Measurements from ENCODE around the gene UBL4A. TPM values are rescaled to one million over a fixed set of nuclear protein-coding genes. Genes with fewer than 3 reads are reported as not detected.
"Not testable (repeated sequence)": the region's sequence is repeated elsewhere in the genome, so short reads cannot be mapped to it uniquely, and the experiment has no call there.

The UBL4A gene
- total RNA-seq, 1 experiment from 2014 or later: 109 TPM

GRCh38 chrX:154512879-154513553, 26.6 kb upstream of the UBL4A start:
- in situ Hi-C loops (cut with HindIII; ENCODE audit: low pct_unique_long_range_greater_than_20kb, low sequenced_read_pairs): no loop called here
- DNase-seq (ENCODE audit: low read depth): no peak

GRCh38 chrX:154511761-154512160, 25.3 kb upstream of the UBL4A start:
- DNase-seq (ENCODE audit: low read depth): no peak
- in situ Hi-C loops (cut with HindIII; ENCODE audit: low pct_unique_long_range_greater_than_20kb, low sequenced_read_pairs): no loop called here

GRCh38 chrX:154509455-154509854, 23.0 kb upstream of the UBL4A start:
- DNase-seq (ENCODE audit: low read depth): no peak
- in situ Hi-C loops (cut with HindIII; ENCODE audit: low pct_unique_long_range_greater_than_20kb, low sequenced_read_pairs): no loop called here

DNA sequence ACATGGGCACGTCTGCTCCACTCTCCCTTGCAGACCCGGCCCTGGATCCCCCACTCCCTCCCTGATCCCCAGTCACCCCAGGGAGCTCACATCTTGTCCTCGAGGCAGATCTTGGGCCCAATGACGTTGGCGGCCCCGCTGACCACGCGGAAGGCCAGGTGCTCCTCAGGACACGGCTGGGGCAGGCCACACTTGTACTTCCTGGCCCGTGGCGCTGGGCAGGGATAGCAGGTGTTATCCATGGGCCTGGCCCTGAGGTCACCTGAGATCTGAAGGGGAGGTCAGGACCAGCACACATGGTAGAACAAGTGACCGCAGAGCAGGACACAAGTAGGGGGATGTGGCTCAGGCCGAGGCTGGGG, 21.9 kb upstream of the UBL4A start:
- in situ Hi-C loops (cut with HindIII; ENCODE audit: low pct_unique_long_range_greater_than_20kb, low sequenced_read_pairs): no loop called here
- DNase-seq (ENCODE audit: low read depth): no peak

DNA sequence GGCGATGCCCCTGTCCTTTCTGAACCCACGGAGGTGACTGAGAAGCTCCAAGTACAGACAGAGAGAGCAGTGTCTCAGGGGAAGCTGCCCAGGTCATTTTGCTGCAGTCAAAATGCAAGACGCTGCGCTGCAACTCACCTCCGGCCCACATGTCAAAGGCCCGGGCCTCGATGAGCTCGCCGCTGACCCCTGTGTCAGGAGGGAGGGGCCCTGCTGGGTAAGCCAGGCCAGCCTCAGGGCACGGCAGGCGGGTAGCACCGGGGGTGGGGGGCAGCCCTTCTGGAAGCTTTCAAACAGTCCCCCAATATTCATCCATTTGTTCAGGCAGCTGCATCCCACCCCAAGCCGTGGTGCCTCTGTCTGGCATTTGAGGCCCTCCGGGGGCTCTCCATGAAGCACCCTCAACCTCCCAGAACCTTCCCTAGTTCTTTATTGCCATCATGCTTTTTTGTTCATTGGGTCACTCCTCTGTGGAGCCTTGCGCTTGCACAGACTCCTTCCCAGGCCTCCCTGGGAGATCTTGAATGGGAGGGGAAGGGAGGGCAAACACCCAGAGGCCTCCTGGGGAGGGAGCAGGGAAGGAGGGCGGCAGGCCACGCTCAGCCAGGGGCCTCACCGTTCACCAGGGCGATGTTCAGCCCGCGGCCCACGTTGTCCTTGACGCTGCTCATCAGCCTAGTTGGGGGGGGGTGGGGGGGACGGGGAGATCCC, 21.4 kb upstream of the UBL4A start:
- in situ Hi-C loops (cut with HindIII; ENCODE audit: low pct_unique_long_range_greater_than_20kb, low sequenced_read_pairs): no loop called here
- no peak for DNase-seq (ENCODE audit: low read depth)

DNA sequence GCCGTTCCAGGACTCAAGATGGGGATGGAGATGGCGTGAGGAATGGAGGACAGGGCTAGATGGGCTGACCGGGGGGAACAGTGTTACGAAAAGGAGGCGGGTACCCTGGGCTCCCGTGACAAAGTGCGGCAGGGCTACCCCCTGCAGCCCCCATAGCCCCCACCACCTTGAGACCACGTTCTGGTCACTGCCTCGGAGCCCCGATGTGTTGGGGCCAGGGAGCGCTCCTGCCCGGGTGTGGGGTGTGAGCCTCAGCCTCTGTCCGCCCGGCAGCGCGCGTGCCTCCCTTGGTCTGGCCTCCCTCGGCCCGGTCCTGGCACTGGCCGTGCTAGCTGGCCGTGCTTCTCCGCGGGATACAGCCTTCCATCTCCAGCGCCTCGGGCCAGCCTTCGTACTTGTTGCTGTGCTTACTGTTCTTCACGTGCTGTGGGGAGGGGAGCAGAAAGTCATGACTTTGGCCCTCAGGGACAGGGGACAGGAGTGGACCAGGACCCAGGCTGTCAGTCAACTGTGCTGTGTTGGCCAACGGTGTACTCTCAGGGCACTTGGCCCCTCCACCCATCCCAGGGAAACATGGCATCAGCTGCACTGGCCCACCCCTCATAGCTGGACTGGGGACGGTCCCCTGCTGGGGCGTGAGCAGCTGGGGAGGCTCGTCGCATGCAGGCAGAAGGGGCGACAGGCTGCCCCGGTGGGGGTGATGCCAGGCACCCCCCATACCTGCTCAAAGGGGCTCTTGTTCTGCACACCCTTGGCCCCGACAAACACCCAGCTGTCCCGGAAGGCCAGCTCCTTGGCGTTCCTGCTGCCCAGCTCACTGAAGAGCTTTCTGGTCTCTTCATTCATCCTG, 20.3 kb upstream of the UBL4A start:
- in situ Hi-C loops (cut with HindIII; ENCODE audit: low pct_unique_long_range_greater_than_20kb, low sequenced_read_pairs): no loop called here
- no peak for DNase-seq (ENCODE audit: low read depth)

GRCh38 chrX:154505734-154506133, 19.3 kb upstream of the UBL4A start:
- in situ Hi-C loops (cut with HindIII; ENCODE audit: low pct_unique_long_range_greater_than_20kb, low sequenced_read_pairs): no loop called here

DNA sequence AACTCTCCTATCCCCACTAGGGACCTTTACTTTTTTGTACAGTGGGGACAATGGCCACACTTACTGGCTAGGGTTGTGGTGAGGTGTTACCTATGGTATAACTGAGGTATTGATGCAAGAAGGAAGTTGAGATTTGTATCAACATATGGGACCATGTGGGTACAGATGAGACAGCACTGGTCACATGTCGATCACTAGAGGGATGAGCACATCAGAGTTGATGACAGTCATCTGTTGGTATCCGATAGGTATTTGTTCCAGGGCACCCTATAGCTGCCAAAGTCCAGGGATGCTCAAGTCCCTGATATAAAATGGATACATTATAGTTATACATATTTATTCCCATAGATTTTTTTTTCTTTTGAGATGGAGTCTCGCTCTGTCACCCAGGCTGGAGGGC, 16.6 kb upstream of the UBL4A start:
- DNase-seq (ENCODE audit: low read depth): no peak
- in situ Hi-C loops (cut with HindIII; ENCODE audit: low pct_unique_long_range_greater_than_20kb, low sequenced_read_pairs): no loop called here

More at GRCh38 chrX:154505734-154506133, 19.3 kb upstream of the UBL4A start:
- no peak for DNase-seq (ENCODE audit: low read depth)

GRCh38 chrX:154502098-154502497, 15.7 kb upstream of the UBL4A start:
- DNase-seq (ENCODE audit: low read depth): no peak
- in situ Hi-C loops (cut with HindIII; ENCODE audit: low pct_unique_long_range_greater_than_20kb, low sequenced_read_pairs): no loop called here

GRCh38 chrX:154501423-154501822, 15.0 kb upstream of the UBL4A start:
- in situ Hi-C loops (cut with HindIII; ENCODE audit: low pct_unique_long_range_greater_than_20kb, low sequenced_read_pairs): not testable (repeated sequence)

DNA sequence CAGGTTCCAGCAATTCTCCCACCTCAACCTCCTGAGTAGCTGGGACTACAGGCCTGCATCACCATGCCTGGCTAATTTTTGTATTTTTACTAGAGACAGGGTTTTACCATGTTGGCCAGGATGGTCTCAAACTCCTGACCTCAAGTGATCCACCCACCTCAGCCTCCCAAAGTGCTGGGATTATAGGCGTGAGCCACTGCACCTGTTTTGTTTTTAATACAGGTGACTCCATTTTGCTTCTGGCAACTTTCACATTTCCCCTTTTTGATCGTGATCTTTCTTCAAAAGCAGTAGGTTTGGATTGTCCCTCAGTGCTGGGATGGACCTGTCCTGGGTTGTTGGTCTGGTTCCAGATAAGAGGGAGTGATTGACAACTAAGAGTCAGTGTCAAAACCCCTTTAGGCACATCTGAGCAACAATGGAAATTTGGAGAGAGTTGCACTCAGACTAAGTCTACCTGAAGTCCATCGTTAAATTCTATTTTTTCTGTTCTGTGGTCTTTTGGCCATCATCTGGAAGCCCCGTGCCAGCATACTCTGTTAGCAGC, 10.2 kb upstream of the UBL4A start:
- in situ Hi-C loops (cut with HindIII; ENCODE audit: low pct_unique_long_range_greater_than_20kb, low sequenced_read_pairs); DNase-seq (ENCODE audit: low read depth): not testable (repeated sequence)

More at GRCh38 chrX:154501423-154501822, 15.0 kb upstream of the UBL4A start:
- DNase-seq (ENCODE audit: low read depth): not testable (repeated sequence)

DNA sequence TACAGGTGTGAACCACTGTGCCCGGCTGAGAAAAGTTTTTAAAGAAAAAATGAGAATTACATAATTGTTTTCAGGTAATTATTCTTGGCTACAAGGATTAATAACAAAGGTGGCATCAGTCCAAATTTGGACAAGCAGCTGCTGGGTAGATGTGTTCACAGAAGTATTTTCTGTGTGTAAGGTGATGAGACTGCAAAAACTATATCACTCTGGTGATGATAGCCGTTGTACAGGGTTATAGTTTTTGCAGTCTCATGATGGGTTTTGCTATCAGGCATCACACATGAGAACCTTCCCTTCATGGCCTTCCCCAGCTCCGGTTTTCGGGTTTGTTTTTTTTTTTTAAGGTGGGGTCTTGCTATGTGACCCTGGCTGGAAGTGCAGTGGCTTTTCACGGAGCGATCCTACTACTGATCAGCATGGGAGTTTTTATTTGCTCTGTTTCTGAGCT, 9.1 kb upstream of the UBL4A start:
- in situ Hi-C loops (cut with HindIII; ENCODE audit: low pct_unique_long_range_greater_than_20kb, low sequenced_read_pairs): no loop called here
- no peak for DNase-seq (ENCODE audit: low read depth)

DNA sequence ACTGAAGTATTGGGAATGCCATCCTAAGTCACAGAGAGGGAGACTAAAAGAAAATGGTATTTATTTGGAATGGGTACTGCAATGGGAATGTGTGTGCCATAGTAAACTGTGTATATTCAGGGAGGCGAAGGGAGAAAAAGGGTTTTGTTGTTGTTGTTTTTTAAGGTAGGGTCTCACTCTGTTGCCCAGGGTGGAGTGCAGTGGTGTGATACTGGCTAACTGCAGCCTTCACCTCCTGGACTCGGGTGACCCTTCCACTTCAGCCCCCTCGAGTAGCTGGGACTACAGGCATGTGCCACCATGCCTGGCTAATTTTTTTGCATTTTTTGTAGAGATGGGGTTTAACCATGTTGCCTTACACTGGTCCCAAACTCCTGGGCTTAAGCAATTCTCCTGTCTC, 8.3 kb upstream of the UBL4A start:
- DNase-seq (ENCODE audit: low read depth): no peak
- in situ Hi-C loops (cut with HindIII; ENCODE audit: low pct_unique_long_range_greater_than_20kb, low sequenced_read_pairs): no loop called here

- peak; percentile 82 for DNase-seq (ENCODE audit: low read depth)
- in situ Hi-C loops (cut with HindIII; ENCODE audit: low pct_unique_long_range_greater_than_20kb, low sequenced_read_pairs): no loop called here
Observed at GRCh38 chrX:154490414-154491083, 4.1 kb upstream of the UBL4A start, which contains the start of gene SLC10A3. Gene SLC10A3 (minus strand): TSS chrX:154490629. CDS start chrX:154488940, 1,689 bp downstream.

DNA sequence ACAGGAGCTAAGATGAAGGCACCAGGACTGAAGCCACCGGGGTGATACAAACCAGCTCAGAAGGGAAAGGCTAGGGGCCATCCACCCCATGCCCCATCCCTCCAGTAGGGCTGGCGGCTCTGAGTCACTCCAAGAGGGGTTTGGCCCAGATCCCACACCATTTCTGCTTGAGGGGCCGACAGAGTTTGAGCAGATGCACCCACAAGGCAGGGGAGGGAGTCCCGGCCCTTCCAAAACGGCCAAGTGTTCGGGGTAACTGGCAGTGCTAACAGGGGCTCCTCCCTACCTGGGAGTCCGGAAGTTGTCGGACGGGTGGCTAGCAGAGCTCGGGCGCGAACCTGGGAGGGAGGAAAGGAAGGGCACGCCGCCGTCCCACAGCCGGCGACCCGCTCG, 3.6 kb upstream of the UBL4A start:
- no peak for DNase-seq (ENCODE audit: low read depth)
- in situ Hi-C loops (cut with HindIII; ENCODE audit: low pct_unique_long_range_greater_than_20kb, low sequenced_read_pairs): no loop called here

GRCh38 chrX:154489182-154489581, 2.8 kb upstream of the UBL4A start:
- no peak for DNase-seq (ENCODE audit: low read depth)
- in situ Hi-C loops (cut with HindIII; ENCODE audit: low pct_unique_long_range_greater_than_20kb, low sequenced_read_pairs): no loop called here

DNA sequence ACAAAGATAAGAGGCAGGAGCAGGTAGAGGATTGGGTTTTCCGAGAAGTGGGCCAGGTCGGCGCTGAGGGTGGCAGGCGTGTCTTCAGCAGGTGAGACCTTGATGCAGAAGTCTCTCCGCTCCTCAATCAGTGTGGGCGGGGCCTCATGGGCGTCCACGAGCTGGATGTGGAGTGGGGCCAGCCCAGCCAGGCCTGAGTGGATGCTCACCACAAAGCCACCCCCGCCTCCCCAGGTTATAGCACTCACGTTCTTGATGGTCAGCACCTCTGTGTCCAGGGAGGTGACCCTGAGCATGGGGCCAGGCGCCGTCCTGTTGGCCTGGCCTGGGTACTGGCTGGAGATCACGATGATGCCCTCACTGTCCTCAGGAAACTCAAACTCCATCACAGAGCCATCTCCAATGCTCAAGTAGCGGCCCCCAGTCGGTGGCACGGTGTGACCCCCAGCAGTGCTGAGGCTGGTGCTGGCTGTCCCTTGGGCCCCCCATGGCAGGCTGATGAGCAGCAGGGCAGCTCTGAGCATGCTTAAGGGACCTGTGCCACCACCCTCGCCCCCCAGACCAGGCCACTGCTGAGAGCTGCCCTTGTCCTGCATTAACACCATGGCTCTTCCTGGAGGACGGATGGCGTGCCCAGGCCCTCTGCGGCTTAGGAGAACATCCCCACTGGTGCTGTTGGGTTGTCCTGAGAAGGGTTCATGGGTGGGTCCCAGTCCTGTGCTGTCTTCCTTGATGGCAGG, 2.1 kb upstream of the UBL4A start:
- no peak for DNase-seq (ENCODE audit: low read depth)
- in situ Hi-C loops (cut with HindIII; ENCODE audit: low pct_unique_long_range_greater_than_20kb, low sequenced_read_pairs): no loop called here
